SIG-M5 treated with dmso at 0.1 percent for 504 hours (cell line): ENCODE measurements around the gene ST6GALNAC4.
"Not testable (repeated sequence)": the region's sequence is repeated elsewhere in the genome, so short reads cannot be mapped to it uniquely, and the experiment has no call there.

ENCODE experiments used
- DNase-seq: peaks from one replicate; lab custom pipeline; 2025; ENCODE audit not compliant: unreplicated experiment; lab: John Stamatoyannopoulos, UW

The ST6GALNAC4 gene

GRCh38 chr9:127895811-127896210 is 21.0 kb downstream of the ST6GALNAC4 start:
- no peak for DNase-seq

GRCh38 chr9:127893392-127893791 is 23.4 kb downstream of the ST6GALNAC4 start:
- no peak for DNase-seq

GRCh38 chr9:127892831-127893230 is 24.0 kb downstream of the ST6GALNAC4 start:
- no peak for DNase-seq

DNA sequence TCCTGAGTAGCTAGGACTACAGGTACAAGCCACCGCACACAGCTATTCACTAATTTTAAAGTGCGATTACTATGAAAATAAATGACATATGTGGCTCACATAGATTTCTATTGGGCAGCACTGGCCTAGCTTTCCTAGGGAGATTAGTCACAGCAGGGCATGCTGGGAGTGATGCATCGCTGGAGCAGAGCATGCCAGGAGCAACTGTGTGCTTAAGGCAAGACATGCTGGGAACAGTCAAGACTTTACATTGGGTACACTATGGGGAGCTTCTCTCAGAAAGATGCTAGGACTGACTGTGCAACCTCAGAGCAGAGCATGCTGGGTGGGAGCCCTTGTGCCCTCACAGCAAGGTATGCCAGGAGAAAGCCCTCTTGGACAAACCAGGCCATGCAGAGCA is 26.8 kb downstream of the ST6GALNAC4 start:
- no peak for DNase-seq

DNA sequence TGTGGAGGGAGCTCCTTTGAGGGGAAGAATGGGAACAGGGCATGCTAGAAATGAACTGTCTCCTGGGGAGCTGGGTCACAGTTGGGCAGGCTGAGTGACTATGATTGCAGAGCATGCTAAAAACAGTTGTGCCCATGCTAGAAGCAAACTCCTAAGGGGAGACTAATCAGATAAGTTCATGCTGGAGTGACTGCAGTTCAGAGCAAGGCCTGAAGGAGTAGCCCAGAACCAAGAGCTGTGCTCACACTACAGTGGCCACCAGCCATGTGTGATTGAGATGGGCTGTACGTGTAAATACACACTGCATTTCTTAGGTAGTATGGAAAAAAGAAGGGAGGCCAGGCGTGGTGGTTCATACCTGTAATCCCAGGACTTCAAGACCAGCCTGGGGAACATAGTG is 29.0 kb downstream of the ST6GALNAC4 start:
- DNase-seq = no peak

DNA sequence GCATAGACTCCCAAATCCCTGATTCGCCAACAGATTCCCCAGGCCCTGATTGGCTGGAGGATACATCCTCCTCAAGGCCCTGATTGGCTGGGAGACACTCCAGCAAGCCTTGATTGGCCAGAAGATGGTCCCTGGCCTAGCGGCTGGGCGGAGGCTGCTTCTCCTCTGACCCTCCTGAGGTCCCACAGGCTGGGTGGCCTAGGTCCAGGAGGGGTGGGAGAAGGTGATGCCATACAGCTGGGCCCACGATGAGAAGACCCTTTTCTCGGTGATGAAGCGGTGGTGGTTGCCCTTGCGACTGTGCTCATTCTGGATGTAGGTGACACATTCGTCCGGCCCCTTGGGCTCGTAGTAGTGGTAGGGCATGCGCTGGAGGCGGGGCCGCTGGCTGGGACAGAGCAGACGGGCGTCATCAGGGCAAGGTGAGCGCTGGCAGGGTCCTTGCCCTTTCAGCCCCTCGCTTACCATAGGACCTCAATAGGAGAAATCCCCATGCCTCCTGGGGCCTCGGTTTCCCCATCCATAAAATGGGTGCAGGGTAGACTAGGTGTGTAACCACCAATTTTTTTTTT is 30.4 kb downstream of the ST6GALNAC4 start:
- no peak for DNase-seq

- DNase-seq = no peak
These were observed 31.1 kb downstream of the ST6GALNAC4 start for GRCh38 chr9:127885508-127886281.

GRCh38 chr9:127884976-127885490 is 31.8 kb downstream of the ST6GALNAC4 start:
- DNase-seq = no peak

- DNase-seq = no peak
These were observed 32.4 kb downstream of the ST6GALNAC4 start for GRCh38 chr9:127884427-127884911.

GRCh38 chr9:127883959-127884358 is 32.9 kb downstream of the ST6GALNAC4 start:
- DNase-seq = no peak

GRCh38 chr9:127881715-127882114 is 35.1 kb downstream of the ST6GALNAC4 start:
- not testable (repeated sequence) for DNase-seq

DNA sequence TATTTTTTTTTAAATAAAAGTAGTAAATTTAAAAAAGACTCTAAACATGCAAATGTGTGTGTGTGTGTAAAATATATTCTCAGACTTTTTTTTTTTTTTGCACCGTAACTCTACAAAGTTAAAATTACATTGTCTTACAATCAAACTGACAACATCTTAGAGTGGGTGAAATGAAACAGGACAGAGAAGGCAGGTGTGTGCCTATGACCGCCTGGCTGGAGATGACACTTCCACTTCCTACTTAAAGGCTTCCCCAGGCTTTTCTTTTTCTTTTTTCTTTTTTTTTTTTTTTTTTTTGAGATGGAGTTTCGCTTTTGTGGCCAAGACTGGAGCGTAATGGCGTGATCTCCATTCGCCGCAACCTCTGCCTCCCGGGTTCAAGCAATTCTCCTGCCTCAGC is 36.7 kb downstream of the ST6GALNAC4 start:
- DNase-seq = no peak

DNA sequence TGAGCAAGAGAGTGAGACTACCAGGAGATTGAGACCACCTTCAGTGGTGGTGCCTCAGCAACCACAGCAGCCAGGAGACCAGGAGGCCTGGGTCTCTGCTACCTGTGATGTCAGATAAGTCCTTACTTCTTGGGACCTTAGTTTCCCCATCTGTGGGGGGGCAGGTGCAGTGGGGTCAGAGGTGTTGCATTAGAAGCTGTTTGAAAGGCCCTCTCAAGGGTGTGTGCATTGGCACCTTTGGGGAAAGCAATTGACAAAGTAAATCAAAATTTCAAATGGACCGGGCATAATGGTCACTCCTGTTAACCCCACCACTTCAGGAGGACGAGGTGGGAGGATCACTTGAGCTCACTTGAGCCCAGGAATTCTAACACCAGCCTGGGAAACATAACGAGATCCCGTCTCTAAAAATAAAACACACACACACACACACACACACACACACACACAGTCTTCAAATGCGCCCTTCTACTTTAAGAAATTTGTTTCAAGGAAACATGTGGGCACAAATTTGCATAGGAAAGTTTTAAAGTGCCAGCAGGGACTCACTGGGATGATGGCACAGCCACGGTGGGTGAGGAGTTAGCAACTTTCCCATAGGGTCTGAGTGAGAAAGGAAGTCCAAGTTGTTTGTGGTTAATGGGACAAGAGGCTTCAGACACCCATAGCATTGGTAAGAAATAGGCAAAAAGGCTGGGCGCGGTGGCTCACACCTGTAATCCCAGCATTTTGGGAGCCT is 38.0 kb downstream of the ST6GALNAC4 start:
- no peak for DNase-seq

DNA sequence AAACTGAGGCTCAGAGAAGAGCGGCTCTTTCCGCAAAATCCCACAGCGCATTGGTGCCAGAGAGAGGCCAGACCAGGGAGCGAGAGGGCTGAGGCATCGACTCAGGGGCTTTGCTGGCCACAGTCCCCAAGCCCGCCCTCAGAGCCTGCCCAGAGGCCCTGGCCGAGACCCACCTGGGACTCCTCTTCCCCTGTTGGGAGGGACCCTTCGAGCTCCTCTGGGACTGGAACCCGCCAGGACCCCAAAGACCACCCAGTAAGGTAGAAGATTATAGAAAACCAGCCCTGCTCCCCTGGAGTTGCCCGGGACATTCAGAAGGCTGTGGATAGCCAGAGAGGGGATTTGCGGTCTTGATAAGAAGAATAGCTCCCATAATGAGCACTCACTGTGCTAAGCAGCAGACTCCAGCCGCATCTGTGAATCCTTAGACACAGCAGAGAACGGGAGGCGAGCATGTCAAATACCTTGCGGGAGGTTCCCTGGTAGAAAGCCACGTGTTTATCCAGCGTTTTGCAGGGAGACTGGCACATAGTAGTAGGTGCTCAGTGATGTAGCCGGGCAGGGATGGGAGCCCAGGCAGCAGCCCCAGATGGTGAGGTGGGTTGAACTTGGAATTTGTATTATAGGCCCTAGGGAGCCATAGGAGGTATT is 38.7 kb downstream of the ST6GALNAC4 start:
- no peak for DNase-seq

GRCh38 chr9:127877566-127877998 is 39.3 kb downstream of the ST6GALNAC4 start, which contains the start of gene AK1:
Gene AK1 (minus strand): TSS chr9:127877675. CDS start chr9:127874617, 3,058 bp downstream.
- no peak for DNase-seq

GRCh38 chr9:127876764-127877562 is 39.9 kb downstream of the ST6GALNAC4 start:
- no peak for DNase-seq

- DNase-seq = no peak
These were observed 40.6 kb downstream of the ST6GALNAC4 start for GRCh38 chr9:127876026-127876763.

DNA sequence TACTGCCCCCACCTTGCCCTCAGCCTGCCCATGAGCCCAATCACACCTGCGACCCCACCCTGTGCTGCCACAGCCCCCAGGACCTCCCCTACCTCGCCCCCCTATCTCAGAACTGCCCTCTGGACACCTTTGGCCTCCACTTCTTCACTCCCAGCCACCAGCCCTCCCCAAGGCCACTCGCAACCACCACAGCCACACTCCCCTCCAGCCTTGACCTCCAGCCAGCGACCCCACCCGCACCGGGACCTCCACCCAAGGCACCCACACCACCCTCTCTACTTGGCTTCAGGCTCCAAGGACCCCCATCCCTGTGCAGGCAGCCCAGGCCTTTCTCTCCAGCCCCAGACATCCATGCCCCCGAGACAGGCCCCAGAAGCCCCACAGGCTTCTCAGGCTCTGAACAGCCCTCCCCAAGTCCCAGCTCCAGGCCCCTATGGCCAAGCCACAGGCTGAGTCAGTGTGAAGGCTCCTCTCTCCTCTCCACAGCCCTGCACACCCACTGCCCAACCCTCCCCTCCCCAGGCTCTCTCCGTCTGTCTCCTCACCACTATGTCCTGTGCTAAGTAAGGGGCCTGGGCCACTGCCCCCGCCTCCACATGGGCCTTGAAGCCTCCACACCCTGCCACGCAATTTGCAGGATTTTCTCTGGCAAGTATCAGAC is 41.4 kb downstream of the ST6GALNAC4 start:
- no peak for DNase-seq
